Measurements from ENCODE around the gene ABR. TPM values are rescaled to one million over a fixed set of nuclear protein-coding genes. Genes with fewer than 3 reads are reported as not detected.
A peak's percentile ranks its signal among the peaks of the same experiment; 100 is the strongest.

ABR gene
- total RNA-seq, 4 donors from 2014 or later = 78.0 to 208 (median 106) TPM

DNA sequence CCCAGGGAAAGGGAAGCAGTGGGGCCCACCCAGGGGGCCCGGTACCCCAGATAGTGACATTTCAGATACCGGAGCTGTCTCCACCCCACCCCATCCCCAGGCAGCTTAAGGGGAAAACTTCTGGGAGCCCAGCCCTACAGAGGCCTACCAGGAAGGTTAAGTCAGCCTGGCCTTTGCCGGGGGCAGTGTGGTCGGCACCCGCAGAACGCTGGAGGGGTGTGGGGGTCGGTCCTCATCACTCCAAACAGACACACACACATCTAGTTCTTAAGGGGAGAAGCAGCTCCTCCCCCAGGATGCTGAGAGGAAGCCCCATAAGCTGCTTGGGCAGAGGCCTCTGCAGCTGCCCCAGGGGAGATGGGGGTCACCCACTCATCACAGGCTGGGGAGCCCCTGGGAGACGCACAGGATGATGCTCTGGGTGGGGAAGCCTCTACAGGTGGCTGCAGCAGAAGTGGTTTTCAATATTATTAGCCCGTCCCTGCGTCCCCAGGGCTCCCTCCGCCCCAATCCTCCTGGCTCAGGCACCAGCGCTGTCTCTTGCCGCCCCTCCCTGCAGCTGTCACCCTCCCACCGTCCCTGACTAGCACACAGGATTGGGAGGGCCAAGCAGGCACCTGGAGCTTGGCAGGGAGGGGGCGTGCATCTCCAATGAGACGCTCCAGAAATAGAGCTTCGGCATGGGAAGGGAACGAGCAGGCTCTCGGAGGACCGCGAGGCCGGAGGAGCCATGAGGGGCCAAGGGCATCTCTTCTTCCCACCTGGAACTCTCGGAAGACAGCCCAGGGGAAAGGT, 1.4 kb upstream of the ABR start:
- Histone ChIP-seq H3K4me1 (peaks cover 51% of the 10 kb centered on the region), H3K27me3 (no peaks in the 10 kb centered on the region), H3K4me3 (no peak overlapping the region), H3K36me3 (no peaks in the 10 kb centered on the region), H3K27ac (no peak overlapping the region), H3K9me3 (no peaks in the 10 kb centered on the region)
- no peak for DNase-seq (ENCODE audit: low spot score in 2 of 2)
- WGBS = 56% methylated on average over 20 of the region's 23 CpGs
- TF ChIP-seq POLR2A (IDR thresholded peaks at IDR 0.05) (no peak), POLR2AphosphoS5 (IDR thresholded peaks at IDR 0.05) (no peak), EP300 (IDR thresholded peaks at IDR 0.05) (no peak)

DNA sequence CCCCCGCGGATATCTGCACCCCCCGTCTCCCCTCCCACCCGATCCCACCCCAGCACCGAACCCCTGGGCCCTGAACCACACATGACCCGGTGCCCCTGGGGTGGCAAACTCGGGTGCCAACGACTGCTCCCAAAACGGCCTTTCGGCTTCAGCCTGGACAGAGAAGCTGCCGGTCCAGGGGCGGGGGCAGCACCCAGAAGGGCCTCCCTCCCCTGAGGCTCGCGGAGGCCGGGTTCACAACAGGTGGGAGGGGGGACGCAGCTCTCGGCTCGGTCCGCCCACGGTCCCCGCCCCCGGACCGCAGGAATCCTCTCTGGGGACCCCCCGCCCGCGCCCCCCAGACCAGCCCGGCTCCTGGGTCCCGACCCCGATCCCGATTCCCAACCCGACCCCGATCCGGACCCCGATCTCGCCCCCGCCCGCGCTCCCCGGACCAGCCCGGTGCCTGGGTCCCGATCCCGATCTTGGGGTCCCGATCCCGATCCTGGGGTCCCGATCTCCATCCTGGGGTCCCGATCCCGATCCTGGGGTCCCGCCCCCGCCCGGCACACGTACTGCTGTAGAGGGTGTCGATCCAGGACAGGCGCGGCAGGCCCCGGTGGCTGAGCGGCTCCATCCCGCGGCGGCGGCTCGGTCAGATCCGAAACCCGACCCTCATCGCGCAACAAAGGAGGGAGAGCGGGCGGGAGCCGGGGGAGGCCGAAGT, 516 bp downstream of the ABR start:
- 3% methylated on average over 6 of the region's 69 CpGs for WGBS
- H3K4me3 ChIP-seq = peak overlapping the region; percentile 82
- H3K4me1 ChIP-seq = peaks cover 50% of the 10 kb centered on the region
- peak in 1 of 2 donors; percentile 85 for DNase-seq (ENCODE audit: low spot score in 2 of 2)
- no peaks in the 10 kb centered on the region for H3K36me3 ChIP-seq
- H3K27me3 ChIP-seq = no peaks in the 10 kb centered on the region
- TF ChIP-seq, protein P1, sequence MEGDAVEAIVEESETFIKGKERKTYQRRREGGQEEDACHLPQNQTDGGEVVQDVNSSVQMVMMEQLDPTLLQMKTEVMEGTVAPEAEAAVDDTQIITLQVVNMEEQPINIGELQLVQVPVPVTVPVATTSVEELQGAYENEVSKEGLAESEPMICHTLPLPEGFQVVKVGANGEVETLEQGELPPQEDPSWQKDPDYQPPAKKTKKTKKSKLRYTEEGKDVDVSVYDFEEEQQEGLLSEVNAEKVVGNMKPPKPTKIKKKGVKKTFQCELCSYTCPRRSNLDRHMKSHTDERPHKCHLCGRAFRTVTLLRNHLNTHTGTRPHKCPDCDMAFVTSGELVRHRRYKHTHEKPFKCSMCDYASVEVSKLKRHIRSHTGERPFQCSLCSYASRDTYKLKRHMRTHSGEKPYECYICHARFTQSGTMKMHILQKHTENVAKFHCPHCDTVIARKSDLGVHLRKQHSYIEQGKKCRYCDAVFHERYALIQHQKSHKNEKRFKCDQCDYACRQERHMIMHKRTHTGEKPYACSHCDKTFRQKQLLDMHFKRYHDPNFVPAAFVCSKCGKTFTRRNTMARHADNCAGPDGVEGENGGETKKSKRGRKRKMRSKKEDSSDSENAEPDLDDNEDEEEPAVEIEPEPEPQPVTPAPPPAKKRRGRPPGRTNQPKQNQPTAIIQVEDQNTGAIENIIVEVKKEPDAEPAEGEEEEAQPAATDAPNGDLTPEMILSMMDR (IDR thresholded peaks at IDR 0.05) = no peak
- TF ChIP-seq EP300 (IDR thresholded peaks at IDR 0.05) (no peak), POLR2AphosphoS5 (IDR thresholded peaks at IDR 0.05) (no peak), POLR2A (IDR thresholded peaks at IDR 0.05) (no peak)
- no peaks in the 10 kb centered on the region for H3K9me3 ChIP-seq
- peak overlapping the region; percentile 47 for H3K27ac ChIP-seq

DNA sequence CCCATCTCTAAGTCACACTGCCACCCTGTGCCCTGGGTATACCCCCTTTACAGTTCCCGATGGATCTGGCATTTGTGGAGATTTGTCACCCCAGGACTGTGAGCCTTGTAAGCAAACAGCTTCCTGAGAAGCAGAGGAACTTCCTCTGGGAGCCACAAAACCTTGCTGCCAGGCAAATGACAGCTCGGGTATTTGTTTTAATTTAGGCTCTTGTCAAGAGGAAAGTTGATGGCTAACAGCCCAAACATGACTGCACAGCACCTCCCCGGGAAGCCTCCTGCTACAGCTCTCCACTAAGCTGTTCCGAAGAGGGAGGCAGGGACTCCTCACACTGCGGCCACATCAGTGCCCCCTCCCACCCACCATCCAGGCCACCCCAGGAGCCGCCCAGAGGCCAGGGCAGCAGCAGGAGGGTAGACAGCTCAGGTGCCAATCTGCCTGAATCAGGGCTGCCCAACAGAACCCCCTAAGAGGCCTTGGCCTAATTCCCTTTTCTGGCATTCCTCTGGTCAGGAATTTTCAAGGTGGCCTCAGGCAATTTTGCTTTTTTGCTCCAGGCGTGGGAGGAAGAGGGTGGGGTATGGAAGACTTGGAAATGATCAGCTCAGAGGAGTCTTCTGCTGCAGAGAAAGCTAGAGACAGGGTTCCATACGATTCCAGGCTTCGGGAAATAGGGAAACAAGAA, 2.6 kb downstream of the ABR start:
- Histone ChIP-seq H3K9me3 (no peaks in the 10 kb centered on the region), H3K27ac (no peak overlapping the region), H3K4me1 (peaks cover 51% of the 10 kb centered on the region), H3K4me3 (no peak overlapping the region), H3K36me3 (no peaks in the 10 kb centered on the region), H3K27me3 (no peaks in the 10 kb centered on the region)
- WGBS = 32% methylated on average over 9 of the region's 9 CpGs
- DNase-seq (ENCODE audit: low spot score in 2 of 2) = no peak
- TF ChIP-seq EP300 (IDR thresholded peaks at IDR 0.05) (no peak), POLR2AphosphoS5 (IDR thresholded peaks at IDR 0.05) (no peak), POLR2A (IDR thresholded peaks at IDR 0.05) (no peak)
- TF ChIP-seq, protein P1 (IDR thresholded peaks at IDR 0.05) = no peak

DNA sequence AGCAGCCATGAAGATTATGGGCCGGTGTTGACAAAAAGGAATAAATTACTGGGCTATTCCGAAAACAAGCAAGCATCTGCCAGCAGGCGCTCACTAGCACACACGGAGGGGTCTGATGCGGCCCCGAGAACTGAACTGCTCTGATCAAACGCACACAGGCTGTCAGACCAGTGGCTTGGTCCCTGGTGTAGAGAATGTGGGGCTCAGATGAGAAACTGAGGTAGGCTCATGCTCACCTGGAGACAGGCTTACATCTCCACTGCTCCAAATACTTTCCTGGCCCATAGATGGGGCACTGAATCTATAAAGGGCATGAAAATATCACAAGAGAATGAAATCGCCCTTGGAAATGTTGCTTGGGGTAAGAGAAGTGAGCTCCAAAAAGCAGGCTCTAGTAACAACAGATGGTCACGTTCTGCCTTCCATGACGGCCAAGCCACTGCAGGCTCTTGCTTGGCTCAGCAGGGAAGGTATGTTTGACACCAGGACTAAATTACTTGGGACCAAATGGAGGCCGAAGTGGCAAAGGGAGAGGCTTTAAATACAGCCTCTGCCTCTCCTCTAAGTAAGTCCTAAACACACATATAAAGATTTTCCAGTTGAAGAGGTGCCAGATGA, 5.4 kb downstream of the ABR start:
- peaks cover 34% of the 10 kb centered on the region for H3K4me1 ChIP-seq
- TF ChIP-seq POLR2AphosphoS5 (IDR thresholded peaks at IDR 0.05) (no peak), POLR2A (IDR thresholded peaks at IDR 0.05) (no peak), EP300 (IDR thresholded peaks at IDR 0.05) (no peak)
- TF ChIP-seq, protein P1 (IDR thresholded peaks at IDR 0.05) = no peak
- no peak overlapping the region for H3K4me3 ChIP-seq
- no peak overlapping the region for H3K27ac ChIP-seq
- no peak for DNase-seq (ENCODE audit: low spot score in 2 of 2)
- H3K9me3 ChIP-seq = no peaks in the 10 kb centered on the region
- no peaks in the 10 kb centered on the region for H3K36me3 ChIP-seq
- 75% methylated on average over 11 of the region's 11 CpGs for WGBS
- H3K27me3 ChIP-seq = no peaks in the 10 kb centered on the region

DNA sequence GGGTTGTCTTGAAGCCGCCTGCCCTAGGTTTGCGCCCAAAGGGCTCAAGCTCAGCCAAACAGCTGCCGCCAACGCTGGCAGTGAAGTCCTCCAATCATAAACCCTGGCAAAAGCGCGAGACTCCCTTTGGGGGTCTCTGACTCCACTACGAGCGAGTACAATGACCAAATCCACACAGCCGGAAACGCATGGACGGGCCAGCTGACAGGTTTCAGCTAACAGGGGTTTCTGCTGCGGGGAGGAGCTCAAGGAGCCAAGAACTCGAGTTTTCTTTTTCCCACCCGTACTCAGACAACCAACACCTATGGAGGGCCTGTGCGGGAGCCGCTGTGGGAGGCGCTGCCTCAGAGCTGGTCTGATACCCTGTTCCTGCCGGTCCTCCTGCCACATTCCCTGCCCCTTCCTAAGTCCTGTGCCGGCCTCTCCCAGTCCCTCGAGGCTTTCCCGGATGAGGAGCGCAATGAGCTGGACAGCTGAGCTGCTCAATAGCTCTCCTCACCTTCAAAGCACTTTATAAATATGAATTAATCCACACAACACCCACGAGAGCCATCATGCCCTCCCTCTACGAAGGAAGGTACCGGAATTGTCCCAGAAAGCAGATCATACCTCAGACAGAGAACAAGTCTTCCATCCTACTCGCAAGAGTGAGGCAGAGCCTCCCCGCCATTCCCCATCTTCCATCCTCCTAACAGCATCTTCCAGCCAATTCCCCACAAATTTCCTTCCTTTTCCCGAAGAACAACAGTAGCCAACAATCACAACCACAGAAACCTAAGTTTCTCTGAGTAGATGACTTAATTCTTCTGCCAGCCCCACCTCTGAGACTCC, 6.1 kb downstream of the ABR start:
- Histone ChIP-seq H3K27me3 (no peaks in the 10 kb centered on the region), H3K27ac (peak overlapping the region; percentile 30), H3K36me3 (peaks cover 1% of the 10 kb centered on the region), H3K9me3 (no peaks in the 10 kb centered on the region), H3K4me3 (no peak overlapping the region), H3K4me1 (peaks cover 30% of the 10 kb centered on the region)
- DNase-seq (ENCODE audit: low spot score in 2 of 2) = no peak
- no peak for TF ChIP-seq EP300 (IDR thresholded peaks at IDR 0.05)
- TF ChIP-seq POLR2A (IDR thresholded peaks at IDR 0.05) = no peak
- 83% methylated on average over 25 of the region's 28 CpGs for WGBS

Data from suprapubic skin (tissue), 4 donors.